Middle frontal gyrus (tissue), 1 donor: ENCODE data around the gene TRABD2B.

Source experiments
- DNase-seq: peaks from one replicate; pipeline ENCODE4 v3.0.0-alpha.2; 2015; ENCODE audit warnings: low spot score; ENCODE audit errors: extremely low spot score

The TRABD2B gene

GRCh38 chr1:47912756-47913155 lies 84.4 kb downstream of the TRABD2B start:
- no peak for DNase-seq

DNA sequence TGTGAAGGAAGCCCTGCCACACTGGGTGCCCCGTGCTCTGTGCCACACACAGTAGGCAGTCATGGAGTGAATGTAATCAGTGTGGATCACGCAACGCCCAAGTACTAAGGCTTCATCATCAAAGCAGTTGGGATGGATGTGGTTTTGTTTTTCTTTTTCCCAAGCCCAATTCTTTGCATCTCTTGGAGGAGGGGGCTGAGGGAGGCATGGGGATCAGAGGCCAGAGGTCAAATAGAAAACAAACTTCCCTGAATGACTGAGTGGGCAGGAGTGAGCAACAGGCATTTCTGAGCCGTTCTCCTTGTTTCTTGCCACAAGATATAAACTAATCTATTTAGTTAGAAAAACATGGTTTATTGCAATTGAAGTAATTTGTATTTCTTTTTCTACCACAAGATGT lies 85.3 kb downstream of the TRABD2B start:
- DNase-seq, result no peak

- DNase-seq, result no peak
Measured at GRCh38 chr1:47911424-47911823, 85.8 kb downstream of the TRABD2B start.

GRCh38 chr1:47908258-47908657 lies 88.9 kb downstream of the TRABD2B start:
- no peak for DNase-seq

DNA sequence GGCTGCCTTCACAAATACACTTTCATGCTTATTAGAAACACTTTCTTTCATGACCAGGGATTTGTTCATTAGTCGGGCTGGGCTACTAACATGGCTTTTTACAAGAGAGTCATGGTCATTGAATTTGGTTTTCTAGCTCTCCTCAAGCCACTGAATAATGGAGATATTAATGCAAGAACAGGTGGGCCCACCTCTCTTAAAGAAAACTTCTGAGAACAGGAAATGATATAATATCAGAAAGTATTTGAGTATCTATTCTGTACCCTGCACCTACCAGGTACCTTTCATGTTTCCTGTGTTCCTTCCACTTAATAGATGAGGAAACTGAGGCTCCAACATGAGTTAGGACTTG lies 90.0 kb downstream of the TRABD2B start:
- DNase-seq, result no peak

DNA sequence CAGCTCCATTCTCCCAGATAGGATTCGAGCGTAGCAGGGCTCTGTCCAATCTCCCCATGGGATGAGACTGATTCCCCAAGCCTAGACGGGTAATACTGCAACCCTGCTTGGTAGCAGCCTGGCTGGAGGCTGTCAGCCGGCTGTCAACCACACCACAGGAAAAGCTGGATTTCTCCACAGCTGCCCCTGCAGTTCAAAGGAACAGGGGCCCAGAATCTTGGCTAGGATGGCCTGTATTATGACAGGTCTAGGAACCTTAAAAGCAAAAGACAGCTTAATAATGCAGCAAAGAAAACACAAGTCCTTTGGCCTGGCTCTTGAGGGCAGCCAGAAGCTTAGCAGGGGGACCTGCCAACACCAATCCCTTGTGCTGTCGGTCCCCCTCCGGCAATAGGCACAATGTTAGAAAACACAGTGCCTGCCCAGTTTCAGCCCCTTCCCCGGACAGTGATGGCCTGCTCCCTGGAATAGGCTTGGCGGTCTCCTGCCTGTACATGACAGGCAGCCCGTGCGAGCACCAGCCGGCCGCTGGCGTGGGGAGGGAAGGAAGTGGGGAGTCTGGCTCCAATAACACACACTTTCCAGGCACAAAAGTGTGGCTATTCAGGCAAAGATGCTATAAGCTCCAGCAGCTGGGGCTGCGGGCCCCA lies 90.5 kb downstream of the TRABD2B start:
- no peak for DNase-seq

GRCh38 chr1:47906009-47906432 lies 91.2 kb downstream of the TRABD2B start:
- DNase-seq, result no peak

GRCh38 chr1:47903723-47904122 lies 93.5 kb downstream of the TRABD2B start:
- no peak for DNase-seq

- no peak for DNase-seq
Measured at GRCh38 chr1:47901001-47901575, 96.1 kb downstream of the TRABD2B start.

- no peak for DNase-seq
Measured at GRCh38 chr1:47898133-47898845, 98.9 kb downstream of the TRABD2B start.

DNA sequence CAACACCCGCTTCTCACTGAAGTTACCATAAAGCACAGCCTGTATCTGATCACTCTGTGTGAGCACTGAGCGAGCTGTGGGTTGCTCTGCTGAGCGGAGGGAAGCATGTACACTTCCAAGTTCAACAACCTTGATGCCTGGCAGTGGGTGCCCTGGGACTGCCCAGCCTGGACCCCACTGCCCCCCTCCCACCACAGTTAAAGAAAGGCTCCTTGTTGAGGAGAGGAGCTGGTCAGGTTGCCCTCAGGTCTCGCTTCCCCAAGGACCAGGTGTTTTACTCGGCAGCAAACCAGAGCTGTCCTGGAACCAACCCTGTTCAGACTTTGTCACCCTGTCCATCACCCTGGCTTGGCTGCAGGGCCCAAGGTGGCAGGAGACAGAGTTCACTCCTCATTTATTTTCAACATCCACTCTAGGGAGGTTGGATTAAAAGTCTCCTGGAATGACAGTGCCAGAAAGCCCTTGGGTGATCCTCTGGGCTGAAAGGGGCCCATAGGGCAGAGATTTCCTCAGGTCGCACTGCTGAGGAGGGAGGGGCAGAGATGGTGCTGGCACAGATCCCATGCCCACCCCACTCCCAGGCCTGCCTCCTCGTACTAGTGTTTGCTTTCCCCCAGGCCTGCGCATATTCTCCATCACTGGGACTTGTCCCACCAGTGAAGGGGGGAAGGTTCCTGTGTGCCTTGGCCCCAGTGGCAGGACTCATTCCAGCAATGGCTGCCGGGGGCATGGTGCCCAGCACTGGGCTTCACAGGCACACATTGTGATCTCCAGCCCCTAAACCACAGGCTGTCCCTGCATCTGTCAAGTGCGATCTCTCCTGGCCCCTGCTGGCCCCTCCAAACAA lies 101.7 kb downstream of the TRABD2B start:
- no peak for DNase-seq

DNA sequence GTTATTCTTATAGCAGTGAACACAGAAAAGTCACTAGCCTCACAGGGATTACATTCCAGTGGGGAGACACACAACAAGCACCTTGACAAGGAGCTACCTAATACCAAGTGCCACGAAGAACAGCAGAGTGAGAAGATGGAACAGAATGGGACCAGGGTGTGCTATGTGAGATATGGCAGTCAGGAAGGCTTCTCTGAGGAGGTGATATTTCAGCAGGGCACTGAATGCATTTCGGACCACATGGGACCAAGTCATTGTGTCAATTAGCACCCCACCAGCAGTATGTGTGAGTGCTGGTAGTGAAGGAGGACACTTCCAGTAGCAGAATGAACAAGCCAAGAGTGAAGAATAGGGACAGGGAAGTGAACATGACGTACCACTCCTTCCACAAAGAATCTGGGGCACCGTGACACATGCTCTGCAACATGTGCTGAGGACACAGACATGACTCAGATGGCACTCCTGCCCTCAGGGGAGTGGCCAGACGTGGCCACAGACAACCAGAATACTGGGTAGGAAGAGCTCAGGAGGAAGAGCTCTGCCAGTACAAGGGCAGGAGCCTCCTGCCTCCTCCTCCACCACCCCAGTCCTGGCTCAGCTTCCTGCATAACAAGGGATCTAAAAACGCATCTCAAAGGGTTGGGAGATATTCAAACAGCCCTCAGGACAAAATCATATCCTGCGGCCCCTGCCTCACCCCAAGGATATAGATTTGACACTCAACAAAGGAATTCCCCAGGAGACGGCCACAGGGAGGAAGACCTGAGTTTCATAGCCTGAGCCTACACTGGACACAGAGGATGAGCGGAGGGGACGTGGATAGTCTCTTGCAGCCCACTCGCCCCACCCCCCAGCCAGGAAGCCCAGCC lies 102.5 kb downstream of the TRABD2B start:
- no peak for DNase-seq

- DNase-seq, result no peak
Measured at GRCh38 chr1:47893412-47893811, 103.8 kb downstream of the TRABD2B start.

- DNase-seq, result no peak
Measured at GRCh38 chr1:47890779-47891178, 106.4 kb downstream of the TRABD2B start.

DNA sequence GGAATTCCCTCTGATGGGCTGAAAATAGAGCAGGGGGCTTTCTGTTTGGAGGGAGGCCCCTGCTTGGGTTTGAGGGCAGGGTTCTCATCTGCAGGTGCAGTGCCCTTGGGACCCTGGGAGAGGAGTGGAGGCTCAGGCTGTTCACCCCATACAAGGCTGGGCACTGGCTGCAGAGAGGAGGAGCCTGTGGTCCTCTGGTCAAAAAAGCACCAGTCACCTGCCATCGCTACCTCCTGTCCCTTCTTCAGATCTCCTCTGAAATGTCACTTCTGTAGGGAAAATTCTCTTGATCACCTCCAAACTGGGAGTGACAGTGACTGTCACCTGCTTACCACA lies 108.9 kb downstream of the TRABD2B start:
- DNase-seq, result no peak

DNA sequence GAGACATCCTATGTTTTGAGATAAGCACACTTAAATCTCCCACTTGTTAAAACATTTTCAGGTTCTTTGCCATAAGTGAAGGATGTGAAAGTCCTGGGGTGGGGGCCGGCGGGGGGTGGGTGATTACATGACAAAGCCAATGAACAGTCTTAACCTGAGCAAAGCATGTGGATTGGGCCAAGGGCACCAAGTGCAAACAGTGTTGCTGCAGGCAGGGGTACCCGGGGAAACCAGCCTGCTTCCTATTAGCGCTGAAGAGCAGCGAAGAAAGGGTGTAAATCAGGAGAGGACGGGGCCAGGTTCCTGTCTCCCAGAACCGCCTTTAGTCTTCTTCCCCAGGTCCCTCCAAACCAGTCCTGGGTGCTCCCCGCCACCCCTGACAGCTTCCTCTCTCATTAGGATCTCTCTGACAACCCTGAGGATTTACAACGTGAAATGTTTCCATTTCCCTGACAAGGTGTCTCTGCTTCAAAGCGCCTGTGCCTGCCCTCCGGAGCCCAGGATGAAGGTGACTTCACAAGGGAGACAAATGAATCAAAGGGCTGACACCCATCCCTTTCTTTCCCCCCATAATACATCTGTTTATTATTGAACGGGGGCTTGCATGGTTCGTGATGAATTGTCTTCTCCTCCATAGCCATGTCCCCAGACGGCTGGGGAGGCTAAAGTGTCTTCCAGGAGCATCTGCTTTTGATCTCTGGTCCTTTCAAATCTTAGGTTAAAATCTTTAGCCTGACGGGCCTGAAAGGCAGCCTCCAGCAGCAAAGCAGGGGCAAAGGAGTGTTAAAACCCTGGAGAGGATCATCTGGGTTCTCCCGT lies 109.5 kb downstream of the TRABD2B start:
- DNase-seq, result no peak

- no peak for DNase-seq
Measured at GRCh38 chr1:47887060-47887459, 110.1 kb downstream of the TRABD2B start.

GRCh38 chr1:47886141-47886540 lies 111.0 kb downstream of the TRABD2B start:
- DNase-seq, result no peak

DNA sequence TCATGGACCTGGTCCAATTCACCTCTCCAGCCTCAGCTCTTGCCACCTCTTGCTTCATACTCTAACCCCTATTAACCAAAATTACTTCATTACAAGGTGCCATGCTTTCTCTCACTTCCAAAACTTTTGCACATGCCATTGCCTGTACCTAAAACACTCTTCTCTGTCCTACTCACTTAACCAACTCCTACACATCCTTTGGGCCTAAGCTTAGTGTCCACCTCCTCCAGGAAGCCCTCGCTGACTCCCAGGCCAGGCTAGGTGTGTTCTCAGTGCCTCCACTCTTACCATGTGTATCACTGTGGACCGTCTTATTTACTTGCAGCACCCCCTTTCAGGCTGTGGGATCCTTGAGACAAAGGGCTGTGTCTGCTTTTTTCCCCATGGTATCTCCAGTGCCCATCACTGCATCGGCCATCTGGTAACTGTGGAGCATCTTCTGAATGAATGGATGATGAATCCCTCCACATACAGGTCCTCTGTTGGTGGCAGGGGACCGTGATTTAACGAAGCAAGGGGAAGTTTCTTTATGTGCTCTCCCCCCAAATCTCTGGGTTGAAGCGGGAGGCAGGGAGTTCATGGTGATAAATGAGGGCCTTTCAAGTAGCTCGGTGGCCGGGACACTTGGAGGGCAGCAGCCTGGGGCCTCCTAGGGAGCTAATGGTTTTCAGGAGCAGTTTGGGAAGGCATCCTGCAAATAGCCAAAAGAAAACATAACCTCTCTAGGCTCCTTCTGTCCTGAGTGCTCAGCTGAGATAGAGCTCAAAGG lies 111.9 kb downstream of the TRABD2B start:
- DNase-seq, result no peak

- no peak for DNase-seq
Measured at GRCh38 chr1:47883963-47884362, 113.2 kb downstream of the TRABD2B start.
